Activated CD4-positive, alpha-beta T cell treated with anti-CD3 and anti-CD28 coated beads, Interleukin-2, amount 50 U/mL, for 4 hours (primary cell): ENCODE measurements around the gene ATRN.
"Not testable (repeated sequence)": the region's sequence is repeated elsewhere in the genome, so short reads cannot be mapped to it uniquely, and the experiment has no call there.

Experiments
- DNase-seq, 2 experiments: peaks; one replicate each; pipeline ENCODE4 v3.0.0-alpha.2; 2020

The ATRN gene

DNA sequence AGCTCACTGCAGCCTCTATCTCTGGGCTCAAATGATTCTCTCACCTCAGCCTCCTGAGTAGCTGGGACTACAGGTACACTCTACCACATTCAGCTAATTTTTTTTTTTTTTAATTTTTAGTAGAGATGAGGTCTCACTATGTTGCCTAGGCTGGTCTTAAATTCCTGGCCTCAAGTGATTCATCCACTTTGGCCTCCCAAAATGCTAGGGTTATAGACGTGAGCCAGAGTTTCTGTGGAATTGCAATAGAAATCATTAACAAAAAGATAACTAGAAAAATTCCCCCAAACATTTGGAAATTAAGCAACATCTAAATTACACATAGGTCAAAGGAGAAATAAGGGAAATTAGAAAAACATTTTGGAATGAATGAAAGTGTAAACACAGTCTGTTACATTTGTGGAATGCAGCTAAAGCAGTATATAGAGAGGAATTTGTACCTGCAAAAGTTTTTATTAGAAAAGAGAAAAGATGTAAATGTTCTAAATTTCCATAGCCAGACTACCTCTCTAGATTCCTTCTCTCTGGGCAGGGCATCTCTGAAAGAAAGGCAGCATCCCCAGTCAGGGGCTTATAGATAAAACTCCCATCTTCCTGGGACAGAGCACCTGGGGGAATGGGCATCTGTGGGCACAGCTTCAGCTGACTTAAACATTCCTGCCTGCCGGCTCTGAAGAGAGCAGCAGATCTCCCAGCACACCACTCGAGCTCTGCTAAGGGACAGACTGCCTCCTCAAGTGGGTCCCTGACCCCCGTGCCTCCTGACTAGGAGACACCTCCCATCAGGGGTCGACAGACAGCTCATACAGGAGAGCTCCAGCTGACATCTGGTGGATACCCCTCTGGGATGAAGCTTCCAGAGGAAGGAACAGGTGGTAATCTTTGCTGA, 51.3 kb downstream of the ATRN start:
- DNase-seq: no peak

- not testable (repeated sequence) for DNase-seq
Observed at GRCh38 chr20:3524696-3525095, 53.9 kb downstream of the ATRN start.

DNA sequence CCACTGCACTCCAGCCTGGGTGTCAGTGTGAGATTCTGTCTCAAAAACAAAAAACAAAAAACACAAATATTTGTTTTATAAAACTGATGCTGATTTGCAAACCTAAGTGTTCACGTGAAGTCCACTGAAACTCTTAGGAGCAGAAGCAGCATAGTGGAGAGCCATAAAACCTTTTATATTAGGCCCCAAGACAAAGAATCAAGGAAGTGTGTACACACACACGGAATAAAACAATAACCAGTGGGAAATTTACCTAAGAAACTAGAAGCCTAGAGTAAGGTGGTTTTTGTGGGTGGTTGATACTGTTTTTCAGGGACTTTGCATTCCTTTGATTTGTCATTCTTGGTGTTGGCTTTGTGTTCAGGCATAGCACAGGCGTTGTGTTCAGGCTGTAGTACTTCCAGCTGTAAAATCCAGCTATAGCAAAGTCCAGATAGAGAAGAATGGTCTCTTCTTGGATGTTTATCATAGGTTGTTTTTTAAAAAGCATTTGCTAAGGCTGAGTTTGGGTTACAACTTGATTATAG, 61.3 kb downstream of the ATRN start:
- no peak for DNase-seq

DNA sequence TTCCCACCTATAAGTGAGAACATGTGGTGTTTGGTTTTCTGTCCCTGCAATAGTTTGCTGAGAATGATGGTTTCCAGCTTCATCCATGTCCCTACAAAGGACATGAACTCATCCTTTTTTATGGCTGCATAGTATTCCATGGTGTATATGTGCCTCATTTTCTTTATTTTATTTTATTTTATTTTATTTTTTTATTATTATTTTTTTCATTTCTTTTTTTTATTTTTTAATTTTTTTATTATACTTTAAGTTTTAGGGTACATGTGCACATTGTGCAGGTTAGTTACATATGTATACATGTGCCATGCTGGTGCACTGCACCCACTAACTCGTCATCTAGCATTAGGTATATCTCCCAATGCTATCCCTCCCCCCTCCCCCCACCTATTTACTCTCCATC, 66.9 kb downstream of the ATRN start:
- DNase-seq: not testable (repeated sequence)

DNA sequence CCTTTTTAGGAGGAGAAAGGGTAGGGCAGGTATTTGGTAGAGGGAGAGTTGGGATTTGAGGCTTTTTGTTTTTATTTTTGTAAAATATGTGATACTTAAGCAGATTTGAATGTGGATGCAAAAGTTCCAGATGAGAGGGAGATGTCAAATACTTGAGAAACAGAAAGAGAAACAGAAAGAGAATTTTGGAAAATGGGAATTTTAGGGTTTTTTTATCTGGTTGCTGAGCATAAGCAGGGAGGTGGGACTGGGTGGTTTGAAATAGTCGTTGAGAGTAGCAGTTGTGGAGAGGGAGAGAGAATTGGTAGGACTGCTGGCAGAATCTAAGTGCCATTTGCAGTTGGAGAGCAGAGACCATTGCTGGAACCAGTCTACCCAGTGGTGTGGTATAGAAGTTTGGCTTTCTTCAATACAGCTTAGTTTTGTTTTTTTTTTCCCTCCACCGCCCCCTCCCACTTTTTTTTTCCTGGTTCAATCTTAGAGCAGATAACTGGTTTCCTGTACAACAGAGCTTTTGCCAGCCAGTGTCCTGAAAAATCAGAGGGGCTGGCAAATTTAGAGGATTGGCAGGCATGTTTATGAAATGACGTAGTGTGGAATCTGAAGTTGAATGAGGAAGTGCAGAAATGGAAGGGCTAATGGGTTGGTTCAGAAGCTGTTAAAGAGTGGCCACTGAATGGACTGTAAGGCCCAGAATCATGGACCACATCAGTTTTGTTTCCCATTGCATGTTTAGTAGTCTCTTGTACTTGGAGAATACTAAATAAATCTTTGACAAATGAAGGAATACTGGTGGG, 68.7 kb downstream of the ATRN start:
- no peak for DNase-seq

GRCh38 chr20:3541887-3542721, 71.3 kb downstream of the ATRN start:
- DNase-seq: no peak

- DNase-seq: no peak
Observed at GRCh38 chr20:3543901-3544507, 73.2 kb downstream of the ATRN start.

DNA sequence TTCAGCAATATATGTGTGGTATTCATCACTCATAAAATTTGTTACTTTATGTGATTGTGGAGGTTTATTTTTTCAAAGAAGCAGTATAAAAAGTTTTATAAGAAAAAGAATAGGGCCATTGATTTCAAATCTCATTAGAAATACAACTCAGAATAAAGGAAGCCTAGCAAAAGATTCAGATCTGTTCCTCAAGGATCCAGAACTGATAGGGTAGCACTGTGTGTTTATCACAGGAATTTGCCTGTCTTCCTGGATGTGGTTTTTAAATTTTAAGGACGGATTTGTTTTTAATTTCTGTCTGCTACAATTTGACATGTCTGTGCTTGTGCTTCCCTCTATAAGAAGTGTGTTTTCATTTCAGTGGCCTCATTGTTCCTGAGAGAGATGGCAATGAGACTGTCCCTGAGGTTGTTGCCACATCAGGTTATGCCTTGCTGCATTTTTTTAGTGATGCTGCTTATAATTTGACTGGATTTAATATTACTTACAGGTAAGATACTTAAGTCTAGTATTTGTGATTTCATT, 74.6 kb downstream of the ATRN start:
- no peak for DNase-seq

GRCh38 chr20:3547906-3548305, 77.1 kb downstream of the ATRN start:
- no peak for DNase-seq

DNA sequence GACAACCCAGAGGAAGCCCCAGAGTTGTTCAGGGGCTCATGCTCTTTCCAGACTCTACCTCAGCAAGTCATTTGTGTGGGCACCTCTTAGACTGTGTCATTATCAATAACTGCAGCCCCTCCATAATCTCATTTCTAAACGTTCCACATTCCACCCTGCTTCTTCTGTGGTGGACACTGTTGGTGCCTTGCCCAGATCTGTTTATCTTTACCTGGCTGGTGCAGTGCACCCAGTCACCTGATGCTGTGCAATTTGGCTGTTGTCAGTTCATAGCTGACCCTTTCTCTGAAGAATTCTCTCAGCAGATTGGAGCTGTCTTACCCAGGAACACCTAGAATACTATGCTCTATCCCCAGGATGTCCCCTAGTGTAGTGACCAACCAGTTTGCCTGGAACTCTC, 80.0 kb downstream of the ATRN start:
- DNase-seq: no peak

- DNase-seq: no peak
Observed at GRCh38 chr20:3551681-3552434, 81.0 kb downstream of the ATRN start.

DNA sequence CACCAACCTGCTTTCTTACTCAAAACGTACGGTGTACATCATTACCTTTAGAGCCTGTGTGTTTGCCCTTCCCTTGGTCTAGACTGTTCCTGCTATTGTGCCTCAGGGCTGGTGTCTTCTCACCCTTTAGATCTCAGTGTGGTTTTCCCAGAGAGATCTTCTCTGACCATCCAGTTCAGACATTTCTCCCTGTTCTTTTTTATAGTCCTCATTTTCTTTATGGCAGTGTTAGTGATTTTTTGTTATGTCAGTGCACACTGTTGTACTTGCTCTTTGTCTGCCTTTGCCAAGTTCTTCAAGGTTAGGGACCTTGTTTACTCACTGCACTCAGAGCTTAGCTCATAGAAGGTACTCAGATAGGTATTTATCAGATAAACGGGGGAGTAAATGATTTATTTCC, 82.8 kb downstream of the ATRN start:
- DNase-seq: no peak

DNA sequence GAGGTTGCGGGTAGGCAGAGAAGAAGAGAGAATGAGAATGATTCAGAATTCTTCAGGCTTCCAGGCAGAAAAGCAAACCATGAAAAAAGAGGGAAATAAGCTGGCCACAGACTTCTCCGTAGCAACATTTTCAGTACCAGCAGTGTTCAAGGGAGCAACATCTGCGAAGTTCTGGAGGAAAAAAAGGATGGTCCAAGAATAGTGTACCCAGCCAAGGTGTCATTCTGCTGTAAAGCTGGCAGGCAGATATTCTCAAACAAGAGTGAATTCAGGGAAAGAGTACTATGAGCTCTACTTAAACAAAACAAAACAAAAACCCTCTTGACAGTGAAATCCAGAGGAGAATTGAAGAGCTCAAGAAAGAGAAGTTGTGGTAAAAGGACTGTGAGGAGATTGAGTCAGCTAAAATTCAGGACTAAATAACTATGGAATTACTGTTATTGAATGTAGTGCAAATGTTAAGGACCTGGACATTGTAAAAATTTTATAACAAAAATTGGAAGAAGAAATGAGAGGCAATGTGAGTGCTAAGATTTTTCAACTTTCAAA, 86.5 kb downstream of the ATRN start:
- DNase-seq: no peak

DNA sequence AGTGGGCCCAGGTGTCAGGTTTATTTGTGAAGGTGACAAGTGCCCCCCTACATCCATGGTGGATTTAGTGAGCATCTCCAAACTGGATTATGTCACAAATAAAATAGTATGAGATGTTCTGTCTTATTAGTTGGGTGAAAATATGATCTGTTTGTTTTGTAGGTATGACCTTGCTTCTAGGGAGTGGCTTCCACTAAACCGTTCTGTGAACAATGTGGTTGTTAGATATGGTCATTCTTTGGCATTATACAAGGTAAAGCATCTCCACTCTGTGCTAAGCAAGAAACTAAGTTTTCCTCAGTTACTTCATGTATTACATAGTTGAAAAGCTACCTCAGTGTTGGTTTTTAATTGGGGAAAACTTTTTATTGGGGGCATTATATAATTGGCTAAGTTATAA, 88.4 kb downstream of the ATRN start:
- DNase-seq: no peak

GRCh38 chr20:3559637-3560036, 88.8 kb downstream of the ATRN start:
- no peak for DNase-seq

GRCh38 chr20:3560162-3560561, 89.3 kb downstream of the ATRN start:
- no peak for DNase-seq

DNA sequence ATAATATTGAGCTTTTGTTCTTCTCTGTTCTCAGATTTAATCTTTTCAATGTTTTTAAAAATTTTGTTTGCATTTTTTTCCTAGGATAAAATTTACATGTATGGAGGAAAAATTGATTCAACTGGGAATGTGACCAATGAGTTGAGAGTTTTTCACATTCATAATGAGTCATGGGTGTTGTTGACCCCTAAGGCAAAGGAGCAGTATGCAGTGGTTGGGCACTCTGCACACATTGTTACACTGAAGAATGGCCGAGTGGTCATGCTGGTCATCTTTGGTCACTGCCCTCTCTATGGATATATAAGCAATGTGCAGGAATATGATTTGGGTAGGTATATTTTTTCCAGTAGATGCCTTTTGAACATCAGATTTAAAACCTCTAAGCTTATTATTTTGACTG, 89.8 kb downstream of the ATRN start:
- DNase-seq: no peak

- no peak for DNase-seq
Observed at GRCh38 chr20:3563133-3563532, 92.3 kb downstream of the ATRN start.

DNA sequence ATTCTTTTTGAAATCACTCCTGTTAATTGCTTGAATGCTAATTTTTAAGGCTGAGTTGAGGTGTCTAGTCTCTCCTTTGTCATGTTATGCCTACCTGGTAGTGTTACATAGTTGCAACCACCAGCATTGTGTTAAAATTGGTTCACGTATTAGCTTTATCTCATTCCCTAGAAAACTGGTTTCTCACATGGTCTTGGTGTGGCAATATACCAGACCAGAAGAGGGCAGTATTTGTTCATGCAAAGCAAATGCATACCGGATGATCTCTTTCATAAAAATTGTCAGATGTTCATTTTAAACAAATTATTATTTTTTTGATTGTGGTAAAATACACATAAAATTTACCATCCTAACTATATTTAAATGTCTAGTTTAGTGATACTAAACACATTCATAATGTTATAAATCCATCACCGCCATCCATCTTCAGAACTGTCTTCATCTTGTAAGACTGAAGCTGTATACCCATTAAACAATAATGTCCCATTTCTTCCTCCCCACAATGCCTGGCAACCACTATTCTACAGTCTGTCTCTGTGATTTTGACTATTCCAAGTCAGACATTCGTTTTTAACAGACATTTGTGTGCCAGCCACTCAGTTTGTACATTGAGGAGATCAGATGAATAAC, 92.8 kb downstream of the ATRN start:
- no peak for DNase-seq

GRCh38 chr20:3565851-3566250, 95.0 kb downstream of the ATRN start:
- DNase-seq: no peak

GRCh38 chr20:3572151-3572550, 101.3 kb downstream of the ATRN start:
- no peak for DNase-seq
